Osteoblast (primary cell): Measurements from ENCODE around the gene IFT122. TPM values are rescaled to one million over a fixed set of nuclear protein-coding genes. Genes with fewer than 3 reads are reported as not detected.
A peak's percentile ranks its signal among the peaks of the same experiment; 100 is the strongest.
"Not testable (repeated sequence)": the region's sequence is repeated elsewhere in the genome, so short reads cannot be mapped to it uniquely, and the experiment has no call there.

ENCODE experiments used
- DNase-seq: peaks from one replicate; pipeline ENCODE4 v3.0.0; 2011; ENCODE audit warnings: low spot score, mixed read lengths; ENCODE audit not compliant: insufficient read length; ENCODE audit errors: missing footprints
- H2AFZ ChIP-seq: 2 replicates; pipeline ENCODE4 v1.6.0; 2011; ENCODE audit warnings: mild to moderate bottlenecking, low read length
- H3K27ac ChIP-seq: 2 replicates; pipeline ENCODE4 v1.5.1; 2011; ENCODE audit warnings: mild to moderate bottlenecking, low read depth, low read length, moderate library complexity
- H3K27me3 ChIP-seq: 2 replicates; pipeline ENCODE4 v1.6.0; 2012; ENCODE audit warnings: mild to moderate bottlenecking, control low read depth, inconsistent platforms, low read length, moderate library complexity; ENCODE audit not compliant: insufficient read depth
- H3K36me3 ChIP-seq: 2 replicates; pipeline ENCODE4 v1.5.1; 2011; ENCODE audit warnings: mild to moderate bottlenecking, low read length, control low read depth, moderate library complexity; ENCODE audit not compliant: insufficient read depth
- H3K4me1 ChIP-seq: 2 replicates; pipeline ENCODE4 v1.5.1; 2011; ENCODE audit warnings: mild to moderate bottlenecking, low read length, control low read depth, moderate library complexity; ENCODE audit not compliant: insufficient read depth
- H3K4me2 ChIP-seq: 2 replicates; pipeline ENCODE4 v1.6.0; 2011; ENCODE audit warnings: mild to moderate bottlenecking, low read length; ENCODE audit not compliant: insufficient read depth
- H3K4me3 ChIP-seq: fragments of 200-600 bp; sonication (generic); 3 replicates; pipeline ENCODE4 v1.5.1; 2012; ENCODE audit warnings: mild to moderate bottlenecking, low read length, inconsistent platforms; ENCODE audit not compliant: insufficient read depth
- H3K79me2 ChIP-seq: 2 replicates; pipeline ENCODE4 v1.6.0; 2012; ENCODE audit warnings: mild to moderate bottlenecking, low read length, control low read depth, inconsistent platforms; ENCODE audit not compliant: insufficient read depth
- H3K9me3 ChIP-seq: 2 replicates; pipeline ENCODE4 v1.5.1; 2011; ENCODE audit warnings: low read depth, low read length, control low read depth
- H4K20me1 ChIP-seq: 2 replicates; pipeline ENCODE4 v1.6.0; 2012; ENCODE audit warnings: mild to moderate bottlenecking, low read length, control low read depth; ENCODE audit not compliant: insufficient read depth
- total RNA-seq: library from RNA; depleted of rRNA; stranded (reverse); fragments of >200 nt; gene quantifications from 2 replicates; pipeline ENCODE4 v1.2.3, GENCODE V29; 2012
- TF ChIP-seq, protein P1 (sequence below): IDR thresholded peaks from 2 replicates; pipeline ENCODE4 v1.5.1; 2011; ENCODE audit warnings: mild to moderate bottlenecking, low read depth, low read length, moderate library complexity; ENCODE audit errors: extremely low read depth

IFT122 gene
- total RNA-seq, 1 donor: 30.4 TPM

DNA sequence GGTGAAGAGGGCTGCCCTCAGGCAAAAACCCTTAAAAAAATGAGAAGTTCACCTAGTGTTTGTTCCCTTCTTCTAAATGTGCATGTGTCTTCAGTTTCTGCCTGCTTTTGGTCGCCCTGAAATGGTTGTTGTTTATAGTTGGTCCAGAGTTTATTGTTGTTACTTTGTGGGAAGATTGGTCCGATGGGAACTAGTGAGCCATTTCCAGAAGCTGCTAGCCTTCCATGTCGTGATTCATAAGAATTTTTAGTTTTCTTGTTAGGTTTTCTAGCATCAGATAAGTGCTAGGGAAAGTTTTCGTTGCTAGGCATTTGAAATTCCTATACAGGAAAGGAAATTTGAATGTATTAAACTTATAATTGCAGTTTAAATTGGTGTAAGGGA, 33.7 kb downstream of the IFT122 start:
- H3K36me3 ChIP-seq: peaks cover 48% of the 10 kb centered on the region
- no peak overlapping the region for H3K4me3 ChIP-seq
- TF ChIP-seq, protein P1, sequence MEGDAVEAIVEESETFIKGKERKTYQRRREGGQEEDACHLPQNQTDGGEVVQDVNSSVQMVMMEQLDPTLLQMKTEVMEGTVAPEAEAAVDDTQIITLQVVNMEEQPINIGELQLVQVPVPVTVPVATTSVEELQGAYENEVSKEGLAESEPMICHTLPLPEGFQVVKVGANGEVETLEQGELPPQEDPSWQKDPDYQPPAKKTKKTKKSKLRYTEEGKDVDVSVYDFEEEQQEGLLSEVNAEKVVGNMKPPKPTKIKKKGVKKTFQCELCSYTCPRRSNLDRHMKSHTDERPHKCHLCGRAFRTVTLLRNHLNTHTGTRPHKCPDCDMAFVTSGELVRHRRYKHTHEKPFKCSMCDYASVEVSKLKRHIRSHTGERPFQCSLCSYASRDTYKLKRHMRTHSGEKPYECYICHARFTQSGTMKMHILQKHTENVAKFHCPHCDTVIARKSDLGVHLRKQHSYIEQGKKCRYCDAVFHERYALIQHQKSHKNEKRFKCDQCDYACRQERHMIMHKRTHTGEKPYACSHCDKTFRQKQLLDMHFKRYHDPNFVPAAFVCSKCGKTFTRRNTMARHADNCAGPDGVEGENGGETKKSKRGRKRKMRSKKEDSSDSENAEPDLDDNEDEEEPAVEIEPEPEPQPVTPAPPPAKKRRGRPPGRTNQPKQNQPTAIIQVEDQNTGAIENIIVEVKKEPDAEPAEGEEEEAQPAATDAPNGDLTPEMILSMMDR: no peak
- no peaks in the 10 kb centered on the region for H4K20me1 ChIP-seq
- no peaks in the 10 kb centered on the region for H3K27me3 ChIP-seq
- DNase-seq: no peak
- peak overlapping the region; percentile 54 for H3K27ac ChIP-seq
- no peak overlapping the region for H3K4me2 ChIP-seq
- H3K9me3 ChIP-seq: no peaks in the 10 kb centered on the region
- peaks cover 7% of the 10 kb centered on the region for H3K4me1 ChIP-seq
- peak overlapping the region; percentile 39 for H2AFZ ChIP-seq
- no peaks in the 10 kb centered on the region for H3K79me2 ChIP-seq

DNA sequence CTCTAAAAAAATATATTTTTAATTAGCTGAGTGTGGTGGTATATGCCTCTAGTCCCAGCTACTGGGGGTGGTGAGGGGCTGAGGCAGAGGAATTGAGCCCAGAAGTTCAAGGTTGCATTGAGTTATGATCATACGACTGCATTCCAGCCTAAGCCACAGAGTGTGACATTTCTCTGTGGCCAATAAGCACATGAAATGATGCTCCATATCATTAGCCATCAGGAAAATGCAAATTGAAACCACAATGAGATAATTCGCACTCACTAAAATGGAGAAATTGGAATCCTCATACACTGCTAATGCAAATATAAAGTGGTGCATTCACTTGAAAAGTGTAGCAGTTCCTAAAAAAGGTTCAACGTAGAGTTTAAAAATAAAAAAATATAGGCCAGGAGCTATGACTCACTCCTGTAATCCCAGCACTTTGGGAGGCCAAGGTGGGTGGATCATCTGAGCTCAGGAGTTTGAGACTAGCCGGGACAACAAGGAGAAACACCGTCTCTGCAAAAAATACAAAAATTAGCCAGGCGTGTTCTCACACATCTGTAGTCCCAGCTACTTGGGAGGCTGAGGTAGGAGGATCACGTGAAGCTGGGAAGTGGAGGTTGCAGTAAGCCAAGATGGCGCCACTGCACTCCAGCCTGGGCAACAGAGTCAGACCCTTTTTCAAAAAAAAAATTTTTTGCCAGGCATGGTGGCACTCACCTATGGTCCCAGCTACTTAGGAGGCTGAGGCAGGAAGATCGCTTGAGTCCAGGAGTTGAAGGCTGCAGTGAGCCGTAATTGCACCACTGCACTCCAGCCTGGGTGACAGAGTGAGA, 35.2 kb downstream of the IFT122 start:
- Histone ChIP-seq H3K79me2 (no peaks in the 10 kb centered on the region), H2AFZ (no peak overlapping the region), H3K27me3 (no peaks in the 10 kb centered on the region), H3K4me1 (peaks cover 7% of the 10 kb centered on the region), H3K9me3 (no peaks in the 10 kb centered on the region), H3K27ac (peak overlapping the region; percentile 54), H3K4me2 (no peak overlapping the region), H4K20me1 (no peaks in the 10 kb centered on the region), H3K36me3 (peaks cover 52% of the 10 kb centered on the region), H3K4me3 (no peak overlapping the region)
- no peak for DNase-seq
- TF ChIP-seq, protein P1: no peak

DNA sequence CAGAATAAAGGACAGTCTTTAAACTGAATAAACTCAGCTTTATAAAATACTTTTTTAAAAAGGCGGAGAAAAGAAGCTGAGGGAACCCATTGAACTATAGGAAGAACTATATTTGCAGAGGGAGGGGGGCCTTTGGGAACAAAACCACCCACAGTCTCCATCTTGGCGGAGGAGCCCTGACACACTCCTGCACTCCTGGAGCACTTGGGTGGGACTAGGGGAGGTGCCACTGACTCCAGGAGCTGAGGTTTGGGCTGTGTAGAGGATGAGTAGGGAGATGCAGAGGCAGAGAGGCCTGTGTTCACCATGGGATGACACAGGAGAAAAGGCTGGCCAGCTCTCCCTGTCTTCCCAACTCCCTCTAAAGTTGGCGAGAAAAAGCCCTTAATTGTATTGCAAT, 35.8 kb downstream of the IFT122 start:
- Histone ChIP-seq H2AFZ (no peak overlapping the region), H3K36me3 (peaks cover 51% of the 10 kb centered on the region), H3K4me1 (peaks cover 7% of the 10 kb centered on the region), H3K9me3 (no peaks in the 10 kb centered on the region), H4K20me1 (no peaks in the 10 kb centered on the region), H3K27me3 (no peaks in the 10 kb centered on the region), H3K4me3 (no peak overlapping the region), H3K27ac (peak overlapping the region; percentile 54), H3K79me2 (no peaks in the 10 kb centered on the region), H3K4me2 (no peak overlapping the region)
- TF ChIP-seq, protein P1: no peak
- no peak for DNase-seq

DNA sequence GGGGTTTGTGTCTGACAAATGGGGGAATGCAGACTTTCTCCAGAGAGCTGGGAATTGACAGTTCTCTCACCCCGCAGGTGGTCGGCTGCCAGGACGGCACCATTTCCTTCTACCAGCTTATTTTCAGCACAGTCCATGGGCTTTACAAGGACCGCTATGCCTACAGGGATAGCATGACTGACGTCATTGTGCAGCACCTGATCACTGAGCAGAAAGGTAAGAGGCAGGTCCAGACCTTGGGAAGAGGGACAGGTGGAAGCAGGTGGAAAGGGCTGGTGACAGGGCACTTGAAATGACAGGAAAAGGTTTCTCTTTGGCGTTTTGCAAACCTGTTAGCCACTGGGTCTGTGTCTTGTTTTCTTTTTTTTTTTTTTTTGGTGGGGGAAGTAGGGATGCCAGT, 36.6 kb downstream of the IFT122 start:
- H3K27ac ChIP-seq: no peak overlapping the region
- peaks cover 43% of the 10 kb centered on the region for H3K36me3 ChIP-seq
- no peak overlapping the region for H3K4me3 ChIP-seq
- no peaks in the 10 kb centered on the region for H3K27me3 ChIP-seq
- no peaks in the 10 kb centered on the region for H3K79me2 ChIP-seq
- no peak for DNase-seq
- no peaks in the 10 kb centered on the region for H3K9me3 ChIP-seq
- TF ChIP-seq, protein P1: no peak
- H2AFZ ChIP-seq: no peak overlapping the region
- no peak overlapping the region for H3K4me2 ChIP-seq
- H4K20me1 ChIP-seq: no peaks in the 10 kb centered on the region
- H3K4me1 ChIP-seq: peaks cover 14% of the 10 kb centered on the region

DNA sequence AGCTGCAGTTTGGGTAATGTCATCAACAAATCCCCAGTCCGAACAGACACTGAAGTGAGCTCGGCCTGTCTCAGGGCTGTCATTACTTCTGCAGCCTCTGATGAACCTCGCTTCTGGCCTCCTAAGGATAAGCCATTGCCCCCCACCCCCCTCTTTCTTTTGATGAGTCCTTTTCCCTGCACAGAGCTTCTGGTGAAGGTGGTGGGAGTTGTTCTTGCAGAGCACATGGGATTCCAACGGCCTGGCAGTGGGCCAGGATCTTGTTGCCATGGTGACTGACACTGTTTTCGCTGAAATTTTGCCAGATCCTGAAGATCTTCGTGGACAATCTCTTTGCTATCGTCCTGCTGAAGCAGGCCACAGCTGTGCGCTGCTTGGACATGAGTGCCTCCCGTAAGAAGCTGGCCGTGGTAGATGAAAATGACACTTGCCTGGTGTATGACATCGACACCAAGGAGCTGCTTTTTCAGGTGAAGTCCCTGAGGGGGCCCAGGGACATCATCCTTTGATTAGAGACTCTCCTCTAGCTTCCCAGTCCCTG, 41.3 kb downstream of the IFT122 start:
- DNase-seq, H3K27me3 ChIP-seq, H3K4me3 ChIP-seq, H3K9me3 ChIP-seq, H4K20me1 ChIP-seq, H3K79me2 ChIP-seq, H2AFZ ChIP-seq: not testable (repeated sequence)
- H3K36me3 ChIP-seq: peaks cover 48% of the 10 kb centered on the region
- peaks cover 36% of the 10 kb centered on the region for H3K4me1 ChIP-seq
- peak overlapping the region; percentile 84 for H3K27ac ChIP-seq
- peak overlapping the region; percentile 55 for H3K4me2 ChIP-seq
